Mammary epithelial cell (primary cell): ENCODE data around the gene NTHL1.

Experiments used
- CTCF ChIP-seq, 2 donors: IDR thresholded peaks in 1 of 2; conservative IDR thresholded peaks in 1 of 2; 2 replicates each; pipeline ENCODE4 v1.5.1; 2011 to 2012; ENCODE audit warnings: inconsistent platforms in 2 of 2, low read length in 2 of 2, mild to moderate bottlenecking in 2 of 2, control low read depth in 1 of 2, low read depth in 1 of 2; ENCODE audit not compliant: insufficient read depth in 1 of 2; ENCODE audit errors: extremely low read depth in 1 of 2
- EZH2 ChIP-seq: IDR thresholded peaks from 2 replicates; pipeline ENCODE4 v1.6.1; 2012; ENCODE audit warnings: low read length, inconsistent platforms, borderline replicate concordance

DNA sequence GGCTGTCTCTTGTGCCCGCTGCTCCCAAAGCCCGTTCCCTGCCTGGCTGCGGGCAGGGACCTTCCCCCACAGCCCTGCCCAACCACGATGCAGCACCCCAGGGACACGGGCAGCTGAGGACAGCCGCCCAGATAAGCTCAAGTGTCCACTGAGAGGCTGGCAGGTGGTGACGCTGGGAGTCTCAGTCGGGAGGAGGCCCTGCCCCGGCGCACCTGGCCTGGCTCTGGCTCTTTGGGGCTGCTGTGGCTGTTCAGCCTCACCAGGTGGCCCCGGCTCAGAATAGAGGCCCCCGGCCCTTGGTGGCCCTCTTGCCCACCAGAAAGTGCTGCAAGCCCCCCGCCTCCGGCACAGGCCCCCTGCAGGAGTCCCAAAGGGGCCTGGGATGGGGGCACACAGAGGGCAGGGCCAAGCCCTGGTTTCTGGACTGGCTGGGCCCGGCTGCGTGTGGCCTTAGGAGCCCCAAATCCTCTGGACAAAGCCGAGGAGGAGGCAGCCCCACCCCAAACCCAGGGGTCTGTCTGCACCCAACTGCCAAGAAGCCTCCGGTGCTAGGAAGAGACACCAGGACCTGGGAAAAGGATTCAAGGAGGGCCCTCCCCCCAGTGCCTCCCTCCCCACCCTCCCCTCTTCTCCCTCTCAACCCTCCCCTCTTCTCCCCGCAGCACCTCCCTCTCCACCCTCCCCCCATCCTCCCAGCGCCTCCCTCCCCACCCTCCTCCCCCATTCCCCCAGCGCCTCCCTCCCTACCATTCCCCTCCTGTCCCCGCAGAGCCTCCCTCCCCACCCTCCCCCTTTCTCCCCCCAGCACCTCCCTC is 5.3 kb downstream of the NTHL1 start:
- TF ChIP-seq CTCF (conservative IDR thresholded peaks at IDR 0.05 in 1 of 2, IDR thresholded peaks at IDR 0.05 in 1 of 2; ENCODE audit: extremely low read depth in 1 of 2, insufficient read depth in 1 of 2, low read depth in 1 of 2, low read length in 2 of 2) (no peak), EZH2 (no peak)
